ENCODE data around the gene FIGN.

GRCh38 chr2:163647300-163647699 lies 88.5 kb downstream of the FIGN start:
- TF ChIP-seq CTCF (IDR thresholded peaks at IDR 0.05), result no peak
- TF ChIP-seq POLR2A (IDR thresholded peaks at IDR 0.05; ENCODE audit: low read depth), result no peak
- TF ChIP-seq EP300 (IDR thresholded peaks at IDR 0.05), result no peak
